K562 (cell line): ENCODE measurements around the gene PUS7L. TPM values are rescaled to one million over a fixed set of nuclear protein-coding genes. Genes with fewer than 3 reads are reported as not detected.

Experiments used
- BCOR ChIP-seq: fragments of 450-650 bp; IDR thresholded peaks from 2 replicates; pipeline ENCODE4 v1.6.1; 2016
- GABPB2 ChIP-seq: fragments of 250-450 bp; sonication (Bioruptor Pico); conservative IDR thresholded peaks from 2 replicates; pipeline ENCODE4 v1.5.1; 2021; ENCODE audit warnings: mild to moderate bottlenecking
- HMG20A ChIP-seq: fragments of 450-650 bp; formaldehyde crosslinking; conservative IDR thresholded peaks from 2 replicates; pipeline ENCODE4 v1.4.0; 2020; ENCODE audit warnings: mild to moderate bottlenecking, mixed read lengths
- HNRNPLL ChIP-seq: fragments of 200-400 bp; formaldehyde crosslinking; IDR thresholded peaks from 2 replicates; pipeline ENCODE4 v1.6.1; 2017; ENCODE audit warnings: low read length, low read depth, mild to moderate bottlenecking; ENCODE audit not compliant: poor library complexity, severe bottlenecking
- KLF13 ChIP-seq: fragments of 450-650 bp; IDR thresholded peaks from 2 replicates; pipeline ENCODE4 v1.6.1; 2016; ENCODE audit warnings: missing genetic modification characterization, low read depth, mild to moderate bottlenecking, missing compliant biosample characterization, moderate library complexity, borderline replicate concordance
- LCOR ChIP-seq: sonication (generic); formaldehyde crosslinking; IDR thresholded peaks from 2 replicates; pipeline ENCODE4 v1.8.0; 2022; ENCODE audit warnings: mild to moderate bottlenecking, missing genetic modification reagents
- MAZ ChIP-seq, 2 experiments: fragments of 450-650 bp in 1 of 2; sonication (generic) in 1 of 2; formaldehyde crosslinking; IDR thresholded peaks in 1 of 2; conservative IDR thresholded peaks in 1 of 2; 2 replicates each; pipeline versions ENCODE4 v1.4.0 to v1.5.0; 2020; ENCODE audit warnings: mild to moderate bottlenecking in 1 of 2, missing genetic modification reagents in 1 of 2
- MTA1 ChIP-seq: fragments of 450-650 bp; IDR thresholded peaks from 2 replicates; pipeline ENCODE4 v1.6.1; 2017; ENCODE audit warnings: borderline replicate concordance
- POLR2G ChIP-seq: fragments of 200-400 bp; formaldehyde crosslinking; IDR thresholded peaks from 2 replicates; pipeline ENCODE4 v1.6.1; 2017; ENCODE audit warnings: low read depth, mild to moderate bottlenecking, antibody characterized with exemption, low read length, moderate library complexity
- POU5F1 ChIP-seq: fragments of 150-350 bp; IDR thresholded peaks from 2 replicates; pipeline ENCODE4 v1.6.1; 2014; ENCODE audit warnings: borderline replicate concordance, low read length, low read depth, mild to moderate bottlenecking; ENCODE audit not compliant: partially characterized antibody
- RBBP5 ChIP-seq: fragments of 200-600 bp; sonication (generic); IDR thresholded peaks from 2 replicates; pipeline ENCODE4 v1.6.1; 2012; ENCODE audit warnings: borderline replicate concordance, mild to moderate bottlenecking, low read length, control low read depth, inconsistent platforms; ENCODE audit not compliant: insufficient read depth, poor library complexity, severe bottlenecking
- RBM14 ChIP-seq: fragments of 200-400 bp; formaldehyde crosslinking; IDR thresholded peaks from 2 replicates; pipeline ENCODE4 v1.6.1; 2018; ENCODE audit warnings: low read depth, mild to moderate bottlenecking, low read length, moderate library complexity, borderline replicate concordance; ENCODE audit not compliant: insufficient read depth
- STAT5A ChIP-seq: IDR thresholded peaks from 2 replicates; pipeline ENCODE4 v1.6.1; 2012; ENCODE audit warnings: low read length, inconsistent platforms, borderline replicate concordance
- TAF9B ChIP-seq: fragments of 450-650 bp; IDR thresholded peaks from 2 replicates; pipeline ENCODE4 v1.6.1; 2018; ENCODE audit warnings: mild to moderate bottlenecking; ENCODE audit not compliant: partially characterized antibody
- TAL1 ChIP-seq: fragments of 450-650 bp; IDR thresholded peaks from 2 replicates; pipeline ENCODE4 v1.6.1; 2016; ENCODE audit warnings: mild to moderate bottlenecking
- ZNF668 ChIP-seq: fragments of 250-450 bp; sonication (Bioruptor Pico); IDR thresholded peaks from 2 replicates; pipeline ENCODE4 v1.8.0; 2022; ENCODE audit warnings: mild to moderate bottlenecking, inconsistent platforms
- ZNF79 ChIP-seq: fragments of 250-450 bp; sonication (Bioruptor Pico); IDR thresholded peaks from 2 replicates; pipeline ENCODE4 v1.4.0; 2020; ENCODE audit warnings: low read depth, mild to moderate bottlenecking, moderate library complexity
- polyA plus RNA-seq, 8 experiments: library from polyadenylated mRNA; depleted of rRNA in 4 of 8; stranded (reverse) in 5 of 8; unstranded in 3 of 8; fragments of >200 nt; fragmentation: Nextera tagmentation in 2 of 8; fragmentation: Illumina TruSeq in 1 of 8; extraction: Ambion mirVana in 2 of 8; extraction: Trizol in 1 of 8; gene quantifications; 2 replicates each; pipeline versions ENCODE4 v1.2.1 to v1.2.3, GENCODE V29; 2011 to 2014; ENCODE audit warnings: inconsistent platforms in 1 of 8, missing spikeins in 1 of 8
- total RNA-seq, 7 experiments: library from RNA; depleted of rRNA in 6 of 7; stranded (reverse); fragments of >200 nt in 6 of 7; fragmentation: Illumina TruSeq in 2 of 7; extraction: Trizol in 2 of 7; gene quantifications; 2 replicates each; pipeline versions ENCODE4 v1.2.1 to v1.2.3, GENCODE V29; 2011 to 2021; ENCODE audit warnings: low replicate concordance in 1 of 7
- TF ChIP-seq, protein P1 (sequence below): fragments of 250-450 bp; sonication (Bioruptor Pico); IDR thresholded peaks from 2 replicates; pipeline ENCODE4 v1.4.0; 2020; ENCODE audit warnings: mild to moderate bottlenecking
- TF ChIP-seq, protein P2 (sequence below): fragments of 450-650 bp; IDR thresholded peaks from 2 replicates; pipeline ENCODE4 v1.6.1; 2016
- TF ChIP-seq, protein P3 (sequence below): fragments of 450-650 bp; formaldehyde crosslinking; IDR thresholded peaks from 2 replicates; pipeline ENCODE4 v1.4.0; 2020; ENCODE audit warnings: mild to moderate bottlenecking
- TF ChIP-seq, protein P4 (sequence below): fragments of 150-350 bp; conservative IDR thresholded peaks from 2 replicates; pipeline ENCODE4 v1.6.1; 2014; ENCODE audit warnings: low read length

Gene PUS7L
- total and polyA plus RNA-seq, 9 of the 15 experiments (the other 6 are each of a cell fraction or from before 2014, with no cell fraction given): 10.8 to 53.3 (median 25.2) TPM

DNA sequence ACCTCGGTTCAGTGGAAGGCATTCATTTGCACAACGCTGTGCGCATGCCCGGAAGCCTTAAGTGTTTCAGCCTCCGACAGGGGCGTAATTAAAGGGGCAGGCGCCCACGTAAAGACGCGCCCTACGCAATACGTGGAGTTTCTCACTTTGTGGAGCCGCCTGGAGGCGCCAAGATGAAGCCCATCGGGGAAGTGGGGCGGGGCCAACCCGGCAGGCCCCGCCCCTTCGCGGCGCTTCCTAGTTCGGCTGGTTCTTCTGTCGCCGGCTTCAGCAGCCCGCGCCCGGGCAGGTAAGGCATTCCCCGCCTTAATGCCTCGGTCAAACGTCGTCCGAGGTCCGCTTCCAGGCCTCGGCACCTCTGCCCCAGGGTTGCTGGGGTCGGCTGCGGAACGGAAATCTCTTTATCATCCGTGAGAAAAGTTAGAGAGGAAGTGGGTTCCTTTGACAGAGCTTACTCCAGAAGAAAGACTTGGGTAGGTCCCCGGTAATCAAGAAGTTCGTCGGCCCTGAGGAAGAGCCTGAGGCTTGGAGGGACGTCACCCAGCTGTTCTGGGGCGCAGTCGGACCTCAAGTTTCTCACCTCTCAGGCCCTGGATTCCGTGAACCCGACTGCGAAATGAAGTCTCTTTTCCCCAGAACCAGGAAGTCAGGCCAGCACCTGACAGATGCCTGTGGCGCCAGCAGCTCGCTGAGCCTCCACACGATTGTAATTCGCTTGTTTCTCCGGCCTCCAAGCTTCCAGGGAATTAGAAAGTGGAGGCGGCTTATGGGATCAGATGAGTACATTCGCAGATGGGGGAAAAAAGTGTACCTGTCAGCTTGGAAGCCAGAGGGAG, at the start of gene PUS7L, which contains the start of gene IRAK4 (continued):
- TF ChIP-seq, protein P1, sequence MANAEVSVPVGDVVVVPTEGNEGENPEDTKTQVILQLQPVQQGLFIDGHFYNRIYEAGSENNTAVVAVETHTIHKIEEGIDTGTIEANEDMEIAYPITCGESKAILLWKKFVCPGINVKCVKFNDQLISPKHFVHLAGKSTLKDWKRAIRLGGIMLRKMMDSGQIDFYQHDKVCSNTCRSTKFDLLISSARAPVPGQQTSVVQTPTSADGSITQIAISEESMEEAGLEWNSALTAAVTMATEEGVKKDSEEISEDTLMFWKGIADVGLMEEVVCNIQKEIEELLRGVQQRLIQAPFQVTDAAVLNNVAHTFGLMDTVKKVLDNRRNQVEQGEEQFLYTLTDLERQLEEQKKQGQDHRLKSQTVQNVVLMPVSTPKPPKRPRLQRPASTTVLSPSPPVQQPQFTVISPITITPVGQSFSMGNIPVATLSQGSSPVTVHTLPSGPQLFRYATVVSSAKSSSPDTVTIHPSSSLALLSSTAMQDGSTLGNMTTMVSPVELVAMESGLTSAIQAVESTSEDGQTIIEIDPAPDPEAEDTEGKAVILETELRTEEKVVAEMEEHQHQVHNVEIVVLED (CRISPR knock-in tag): peak; percentile 99
- no peak for TF ChIP-seq BCOR
- TF ChIP-seq POLR2G: peak; percentile 90
- 0 out of 4 replicates have a peak, but pooled peaks of 1 of the 2 experiments have one; percentile 9 for TF ChIP-seq MAZ (CRISPR knock-in tag; conservative IDR thresholded peaks at IDR 0.05 in 1 of 2, IDR thresholded peaks at IDR 0.05 in 1 of 2)
- peak; percentile 100 for TF ChIP-seq HNRNPLL
- TF ChIP-seq HMG20A (CRISPR knock-in tag): no peak
- TF ChIP-seq GABPB2 (CRISPR knock-in tag): no peak
- TF ChIP-seq TAF9B: peak; percentile 23
- TF ChIP-seq TAL1: no peak
- no peak for TF ChIP-seq ZNF668
- TF ChIP-seq KLF13 (tag): no peak
- TF ChIP-seq POU5F1: no peak
- TF ChIP-seq, protein P2, sequence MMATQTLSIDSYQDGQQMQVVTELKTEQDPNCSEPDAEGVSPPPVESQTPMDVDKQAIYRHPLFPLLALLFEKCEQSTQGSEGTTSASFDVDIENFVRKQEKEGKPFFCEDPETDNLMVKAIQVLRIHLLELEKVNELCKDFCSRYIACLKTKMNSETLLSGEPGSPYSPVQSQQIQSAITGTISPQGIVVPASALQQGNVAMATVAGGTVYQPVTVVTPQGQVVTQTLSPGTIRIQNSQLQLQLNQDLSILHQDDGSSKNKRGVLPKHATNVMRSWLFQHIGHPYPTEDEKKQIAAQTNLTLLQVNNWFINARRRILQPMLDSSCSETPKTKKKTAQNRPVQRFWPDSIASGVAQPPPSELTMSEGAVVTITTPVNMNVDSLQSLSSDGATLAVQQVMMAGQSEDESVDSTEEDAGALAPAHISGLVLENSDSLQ: 0 out of 2 replicates have a peak, but pooled peaks have one; percentile 28
- TF ChIP-seq STAT5A: no peak
- no peak for TF ChIP-seq MTA1
- TF ChIP-seq LCOR (CRISPR knock-in tag): no peak
- TF ChIP-seq RBM14: no peak
- TF ChIP-seq, protein P3, sequence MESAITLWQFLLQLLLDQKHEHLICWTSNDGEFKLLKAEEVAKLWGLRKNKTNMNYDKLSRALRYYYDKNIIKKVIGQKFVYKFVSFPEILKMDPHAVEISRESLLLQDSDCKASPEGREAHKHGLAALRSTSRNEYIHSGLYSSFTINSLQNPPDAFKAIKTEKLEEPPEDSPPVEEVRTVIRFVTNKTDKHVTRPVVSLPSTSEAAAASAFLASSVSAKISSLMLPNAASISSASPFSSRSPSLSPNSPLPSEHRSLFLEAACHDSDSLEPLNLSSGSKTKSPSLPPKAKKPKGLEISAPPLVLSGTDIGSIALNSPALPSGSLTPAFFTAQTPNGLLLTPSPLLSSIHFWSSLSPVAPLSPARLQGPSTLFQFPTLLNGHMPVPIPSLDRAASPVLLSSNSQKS: no peak
- TF ChIP-seq, protein P4, sequence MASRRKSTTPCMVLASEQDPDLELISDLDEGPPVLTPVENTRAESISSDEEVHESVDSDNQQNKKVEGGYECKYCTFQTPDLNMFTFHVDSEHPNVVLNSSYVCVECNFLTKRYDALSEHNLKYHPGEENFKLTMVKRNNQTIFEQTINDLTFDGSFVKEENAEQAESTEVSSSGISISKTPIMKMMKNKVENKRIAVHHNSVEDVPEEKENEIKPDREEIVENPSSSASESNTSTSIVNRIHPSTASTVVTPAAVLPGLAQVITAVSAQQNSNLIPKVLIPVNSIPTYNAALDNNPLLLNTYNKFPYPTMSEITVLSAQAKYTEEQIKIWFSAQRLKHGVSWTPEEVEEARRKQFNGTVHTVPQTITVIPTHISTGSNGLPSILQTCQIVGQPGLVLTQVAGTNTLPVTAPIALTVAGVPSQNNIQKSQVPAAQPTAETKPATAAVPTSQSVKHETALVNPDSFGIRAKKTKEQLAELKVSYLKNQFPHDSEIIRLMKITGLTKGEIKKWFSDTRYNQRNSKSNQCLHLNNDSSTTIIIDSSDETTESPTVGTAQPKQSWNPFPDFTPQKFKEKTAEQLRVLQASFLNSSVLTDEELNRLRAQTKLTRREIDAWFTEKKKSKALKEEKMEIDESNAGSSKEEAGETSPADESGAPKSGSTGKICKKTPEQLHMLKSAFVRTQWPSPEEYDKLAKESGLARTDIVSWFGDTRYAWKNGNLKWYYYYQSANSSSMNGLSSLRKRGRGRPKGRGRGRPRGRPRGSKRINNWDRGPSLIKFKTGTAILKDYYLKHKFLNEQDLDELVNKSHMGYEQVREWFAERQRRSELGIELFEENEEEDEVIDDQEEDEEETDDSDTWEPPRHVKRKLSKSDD: no peak
- TF ChIP-seq RBBP5: peak; percentile 48
- no peak for TF ChIP-seq ZNF79 (CRISPR knock-in tag)
